SK-N-SH (cell line): ENCODE results near the gene CLDN9. TPM values are rescaled to one million over a fixed set of nuclear protein-coding genes. Genes with fewer than 3 reads are reported as not detected.

Experiments used
- CTCF ChIA-PET: fragments of 300-600, 350-600 bp; formaldehyde crosslinking; extraction: SDS; loops from one replicate; lab custom pipeline; 2021; lab: Yijun Ruan, JAX
- POLR2A ChIA-PET: fragments of 350-600 bp; sonication (Branson Sonifier 250); formaldehyde crosslinking; extraction: SDS; loops from one replicate; lab custom pipeline; 2020; ENCODE audit warnings: antibody characterized with exemption, inconsistent platforms; lab: Yijun Ruan, JAX
- DNase-seq: peaks from one replicate; pipeline ENCODE4 v3.0.0; 2012
- H2AFZ ChIP-seq: fragments of 200-600 bp; sonication (generic); 2 replicates; pipeline ENCODE4 v1.8.1; 2016; ENCODE audit warnings: antibody characterized with exemption, mild to moderate bottlenecking, low read depth
- H3F3A ChIP-seq: fragments of 200-600 bp; sonication (generic); replicated peaks from 2 replicates; pipeline ENCODE3; 2016; ENCODE audit warnings: antibody characterized with exemption, mild to moderate bottlenecking; ENCODE audit not compliant: insufficient read depth
- H3K27ac ChIP-seq, 2 experiments: fragments of 200-500 bp in 1 of 2; fragments of 200-600 bp in 1 of 2; sonication (Bioruptor generic) in 1 of 2; sonication (generic), shearing (Covaris generic) in 1 of 2; 2 replicates each; pipeline versions ENCODE4 v1.5.1 to v1.6.1; 2014 to 2016; ENCODE audit warnings: low read depth in 2 of 2, inconsistent platforms in 1 of 2, low read length in 1 of 2, mild to moderate bottlenecking in 1 of 2, mixed read lengths in 1 of 2
- H3K27me3 ChIP-seq: fragments of 200-600 bp; sonication (generic), shearing (Covaris generic); 2 replicates; pipeline ENCODE4 v1.6.1; 2016; ENCODE audit warnings: mixed run types; ENCODE audit not compliant: insufficient read depth
- H3K36me3 ChIP-seq, 2 experiments: fragments of 200-500 bp in 1 of 2; fragments of 200-600 bp in 1 of 2; sonication (Bioruptor generic) in 1 of 2; sonication (generic) in 1 of 2; replicated peaks in 1 of 2; 2 replicates each; pipeline versions ENCODE3 to v1.5.1; 2014 to 2016; ENCODE audit warnings: low read length in 1 of 2, mild to moderate bottlenecking in 1 of 2; ENCODE audit not compliant: insufficient read depth in 2 of 2, control insufficient read depth in 1 of 2
- H3K4me1 ChIP-seq, 2 experiments: fragments of 200-500 bp in 1 of 2; fragments of 200-600 bp in 1 of 2; sonication (Bioruptor generic) in 1 of 2; sonication (generic), shearing (Covaris generic) in 1 of 2; 2 replicates each; pipeline versions ENCODE4 v1.5.1 to v1.6.1; 2014 to 2016; ENCODE audit warnings: low read depth in 1 of 2, low read length in 1 of 2, mixed run types in 1 of 2; ENCODE audit not compliant: insufficient read depth in 2 of 2, control insufficient read depth in 1 of 2
- H3K4me2 ChIP-seq: fragments of 200-600 bp; sonication (generic), shearing (Covaris generic); 2 replicates; pipeline ENCODE4 v1.6.1; 2017; ENCODE audit warnings: mixed run types
- H3K4me3 ChIP-seq, 2 experiments: fragments of 200-500 bp in 1 of 2; fragments of 200-600 bp in 1 of 2; sonication (Bioruptor generic) in 1 of 2; sonication (generic), shearing (Covaris generic) in 1 of 2; 2 replicates each; pipeline versions ENCODE4 v1.5.1 to v1.8.1; 2014 to 2016; ENCODE audit warnings: low read depth in 2 of 2, inconsistent platforms in 1 of 2, low read length in 1 of 2, mild to moderate bottlenecking in 1 of 2, mixed read lengths in 1 of 2, moderate library complexity in 1 of 2
- H3K79me2 ChIP-seq: fragments of 200-600 bp; sonication (generic); 2 replicates; pipeline ENCODE4 v1.8.1; 2017; ENCODE audit warnings: mild to moderate bottlenecking; ENCODE audit not compliant: insufficient read depth
- H3K9ac ChIP-seq: fragments of 200-600 bp; sonication (generic); 2 replicates; pipeline ENCODE4 v1.6.1; 2017; ENCODE audit warnings: mixed run types
- H3K9me2 ChIP-seq: fragments of 200-600 bp; sonication (generic); 2 replicates; pipeline ENCODE4 v1.6.1; 2017; ENCODE audit warnings: mixed run types
- H3K9me3 ChIP-seq: fragments of 200-600 bp; sonication (generic); 2 replicates; pipeline ENCODE4 v1.6.1; 2017; ENCODE audit warnings: mixed run types, mild to moderate bottlenecking, moderate library complexity
- H4K20me1 ChIP-seq: fragments of 200-600 bp; sonication (generic); 2 replicates; pipeline ENCODE4 v1.6.1; 2017; ENCODE audit warnings: mild to moderate bottlenecking, mixed run types; ENCODE audit not compliant: insufficient read depth
- EP300 ChIP-seq, 2 experiments: IDR thresholded peaks; 2 replicates each; pipeline versions ENCODE4 v1.4.0 to v1.6.1; 2012; ENCODE audit warnings: borderline replicate concordance in 1 of 2, low read depth in 1 of 2, low read length in 1 of 2
- FOSL2 ChIP-seq: IDR thresholded peaks from 2 replicates; pipeline ENCODE4 v1.4.0; 2012; ENCODE audit warnings: low read depth, mild to moderate bottlenecking, moderate library complexity, borderline replicate concordance
- FOXM1 ChIP-seq: IDR thresholded peaks from 2 replicates; pipeline ENCODE4 v1.4.0; 2012; ENCODE audit warnings: low read depth, mild to moderate bottlenecking
- GABPA ChIP-seq: IDR thresholded peaks from 2 replicates; pipeline ENCODE4 v1.4.0; 2012; ENCODE audit warnings: low read depth, mild to moderate bottlenecking
- GATA2 ChIP-seq: sonication (generic); formaldehyde crosslinking; IDR thresholded peaks from 2 replicates; pipeline ENCODE4 v1.5.0; 2020; ENCODE audit warnings: mild to moderate bottlenecking, missing genetic modification reagents
- MEF2A ChIP-seq: IDR thresholded peaks from 2 replicates; pipeline ENCODE4 v1.4.0; 2012; ENCODE audit warnings: low read depth, borderline replicate concordance
- MXI1 ChIP-seq: IDR thresholded peaks from 2 replicates; pipeline ENCODE4 v1.6.1; 2012; ENCODE audit warnings: mild to moderate bottlenecking, low read depth, low read length, improper control_type of control experiment
- POLR2AphosphoS5 ChIP-seq: IDR thresholded peaks from 2 replicates; pipeline ENCODE4 v1.6.1; 2012; ENCODE audit warnings: low read depth, low read length
- REST ChIP-seq: IDR thresholded peaks from 2 replicates; pipeline ENCODE4 v1.6.1; 2012; ENCODE audit warnings: mild to moderate bottlenecking, low read depth, low read length, moderate library complexity
- RXRA ChIP-seq: IDR thresholded peaks from 2 replicates; pipeline ENCODE4 v1.4.0; 2012; ENCODE audit warnings: low read depth, mild to moderate bottlenecking, borderline replicate concordance
- SIN3A ChIP-seq: IDR thresholded peaks from 2 replicates; pipeline ENCODE4 v1.6.1; 2012; ENCODE audit warnings: low read depth, mild to moderate bottlenecking, low read length, moderate library complexity, borderline replicate concordance
- TAF1 ChIP-seq: IDR thresholded peaks from 2 replicates; pipeline ENCODE4 v1.6.1; 2012; ENCODE audit warnings: low read depth, mild to moderate bottlenecking, low read length, moderate library complexity, borderline replicate concordance
- TCF12 ChIP-seq: IDR thresholded peaks from 2 replicates; pipeline ENCODE4 v1.4.0; 2012
- TEAD4 ChIP-seq: IDR thresholded peaks from 2 replicates; pipeline ENCODE4 v1.4.0; 2012; ENCODE audit warnings: mild to moderate bottlenecking, borderline replicate concordance; ENCODE audit not compliant: insufficient read depth
- USF1 ChIP-seq: IDR thresholded peaks from 2 replicates; pipeline ENCODE4 v1.4.0; 2012; ENCODE audit warnings: low read depth, borderline replicate concordance
- YY1 ChIP-seq: IDR thresholded peaks from 2 replicates; pipeline ENCODE4 v1.4.0; 2012; ENCODE audit warnings: low read depth, mild to moderate bottlenecking
- ZBTB33 ChIP-seq: IDR thresholded peaks from 2 replicates; pipeline ENCODE4 v1.4.0; 2012; ENCODE audit warnings: low read depth, borderline replicate concordance
- WGBS: methylation state at CpG from one replicate; pipeline ENCODE4 v1.1.6; 2017; ENCODE audit warnings: low lambda C conversion rate; 5-methylcytosine and 5-hydroxymethylcytosine counted together
- polyA plus RNA-seq, 3 experiments: library from polyadenylated mRNA; depleted of rRNA; stranded (reverse); fragments of >200 nt; gene quantifications; 2 replicates each; pipeline ENCODE4 v1.2.3, GENCODE V29; 2012
- TF ChIP-seq, protein P1 (sequence below): fragments of 200-600 bp; sonication (generic); IDR thresholded peaks from 2 replicates; pipeline ENCODE4 v1.6.1; 2017; ENCODE audit warnings: antibody characterized with exemption, mild to moderate bottlenecking, moderate library complexity
- TF ChIP-seq, protein P2 (sequence below): IDR thresholded peaks from 2 replicates; pipeline ENCODE4; 2012
- TF ChIP-seq, protein P3 (sequence below): fragments of 150-350 bp; IDR thresholded peaks from 2 replicates; pipeline ENCODE4 v1.6.1; 2017; ENCODE audit warnings: antibody characterized with exemption, low read length, low read depth, borderline replicate concordance

Gene CLDN9
- polyA plus RNA-seq, 1 of the 3 experiments (the other 2 are of a cell fraction): 0.08 TPM

DNA sequence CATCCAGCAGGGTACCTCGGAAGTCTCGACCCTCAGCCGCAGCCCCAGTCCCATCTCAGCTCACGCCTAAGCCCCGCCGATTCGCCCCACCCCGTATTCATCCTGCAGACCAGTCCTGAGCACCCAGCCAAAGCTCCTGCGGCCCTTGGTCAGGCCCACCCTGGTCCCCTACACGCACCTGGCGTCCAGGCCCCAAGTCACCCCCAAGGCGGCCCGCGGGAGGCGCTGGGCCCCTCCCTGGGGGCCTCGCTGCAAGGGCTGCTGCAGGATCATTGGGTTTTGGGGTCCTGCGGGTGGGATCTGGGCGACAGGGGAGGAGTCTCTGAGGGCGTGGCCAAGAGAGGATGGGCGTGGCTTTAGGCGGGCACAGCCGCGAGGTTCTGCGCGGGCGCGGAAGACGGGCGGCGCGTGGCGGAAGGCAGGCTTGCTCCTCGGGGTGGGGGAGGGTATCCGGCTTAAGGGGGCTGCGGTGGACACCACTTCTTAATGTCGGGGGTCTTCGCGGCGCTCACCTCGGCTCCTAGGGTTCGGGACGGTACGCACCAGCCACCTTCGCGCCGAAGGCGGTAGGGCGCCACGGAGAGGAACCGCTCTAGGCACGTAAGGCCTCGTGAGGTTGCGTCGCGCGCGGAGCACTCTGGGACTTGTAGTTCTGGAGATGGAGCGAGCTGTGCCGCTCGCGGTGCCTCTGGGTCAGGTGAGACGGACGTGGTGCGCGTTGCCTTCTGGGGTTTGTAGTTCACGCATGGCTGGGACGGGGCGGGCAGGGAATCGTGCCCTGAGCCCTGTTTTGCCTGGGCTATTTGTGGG is 11.2 kb downstream of the CLDN9 start, which contains the start of the genes HCFC1R1 and THOC6:
TSS of gene HCFC1R1 (minus strand) at position 274 of the 810 bp plus-strand sequence. CDS start at position 273, 1 bp downstream.
TSS of gene THOC6 (plus strand) at position 367 of the 810 bp plus-strand sequence. CDS start at position 659, 292 bp downstream.
- peaks cover 17% of the 10 kb centered on the region for H4K20me1 ChIP-seq
- H3F3A ChIP-seq: peaks cover 53% of the 10 kb centered on the region
- no peaks in the 10 kb centered on the region for H3K9me2 ChIP-seq
- H3K4me2 ChIP-seq: peak within 1 kb of the TSS; percentile 99
- H3K27ac ChIP-seq: peak within 1 kb of the TSS; percentile 94 to 99
- peak within 1 kb of the TSS; percentile 100 for H3K9ac ChIP-seq
- no peak within 1 kb of the TSS for H2AFZ ChIP-seq
- ChIA-PET CTCF (interaction anchor here (0.7 to 8.5 kb wide), 5 partner anchors 7 to 67 kb away, joined by 3 to 111 read pairs (median 4); no protein-coding TSS in a partner anchor), POLR2A (interaction anchor here (0.6 kb wide), 1 partner anchor 28 kb away, joined by 3 read pairs; no protein-coding TSS in a partner anchor)
- no peaks in the 10 kb centered on the region for H3K9me3 ChIP-seq
- peak within 1 kb of the TSS; percentile 80 to 88 for H3K4me3 ChIP-seq
- H3K36me3 ChIP-seq: peaks cover 21 to 26% of the 10 kb centered on the region in 2 experiments
- peaks cover 8 to 30% of the 10 kb centered on the region in 2 experiments; a peak in 3 of 4 replicates for H3K4me1 ChIP-seq
- no peaks in the 10 kb centered on the region for H3K27me3 ChIP-seq
- peak; percentile 92 for DNase-seq
- H3K79me2 ChIP-seq: peaks cover 11% of the 10 kb centered on the region; the same call in 1 of the 2 replicates
- WGBS: under 1% methylated on average over 48 of the region's 69 CpGs
- TF ChIP-seq GATA2 (no peak), TAF1 (peak; percentile 13; the same call in 1 of the 2 replicates), USF1 (peak; percentile 94), POLR2AphosphoS5 (peak; percentile 91), MXI1 (peak; percentile 78; the same call in 1 of the 2 replicates), GABPA (peak; percentile 58; the same call in 1 of the 2 replicates), EP300 (IDR thresholded peaks at IDR 0.05; ENCODE audit: borderline replicate concordance in 1 of 2, low read depth in 1 of 2, low read length in 1 of 2) (no peak; a peak in 1 of 4 replicates), SIN3A (peak; percentile 75; the same call in 1 of the 2 replicates), FOSL2 (peak; percentile 22; the same call in 1 of the 2 replicates), TEAD4 (peak; percentile 74), TCF12 (no peak), MEF2A (no peak), FOXM1 (no peak; the same call in 1 of the 2 replicates), RXRA (no peak), ZBTB33 (peak; percentile 94), YY1 (no peak; the same call in 1 of the 2 replicates), REST (peak; percentile 38; the same call in 1 of the 2 replicates)
- TF ChIP-seq, protein P1, sequence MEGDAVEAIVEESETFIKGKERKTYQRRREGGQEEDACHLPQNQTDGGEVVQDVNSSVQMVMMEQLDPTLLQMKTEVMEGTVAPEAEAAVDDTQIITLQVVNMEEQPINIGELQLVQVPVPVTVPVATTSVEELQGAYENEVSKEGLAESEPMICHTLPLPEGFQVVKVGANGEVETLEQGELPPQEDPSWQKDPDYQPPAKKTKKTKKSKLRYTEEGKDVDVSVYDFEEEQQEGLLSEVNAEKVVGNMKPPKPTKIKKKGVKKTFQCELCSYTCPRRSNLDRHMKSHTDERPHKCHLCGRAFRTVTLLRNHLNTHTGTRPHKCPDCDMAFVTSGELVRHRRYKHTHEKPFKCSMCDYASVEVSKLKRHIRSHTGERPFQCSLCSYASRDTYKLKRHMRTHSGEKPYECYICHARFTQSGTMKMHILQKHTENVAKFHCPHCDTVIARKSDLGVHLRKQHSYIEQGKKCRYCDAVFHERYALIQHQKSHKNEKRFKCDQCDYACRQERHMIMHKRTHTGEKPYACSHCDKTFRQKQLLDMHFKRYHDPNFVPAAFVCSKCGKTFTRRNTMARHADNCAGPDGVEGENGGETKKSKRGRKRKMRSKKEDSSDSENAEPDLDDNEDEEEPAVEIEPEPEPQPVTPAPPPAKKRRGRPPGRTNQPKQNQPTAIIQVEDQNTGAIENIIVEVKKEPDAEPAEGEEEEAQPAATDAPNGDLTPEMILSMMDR: no peak
- TF ChIP-seq, protein P2, sequence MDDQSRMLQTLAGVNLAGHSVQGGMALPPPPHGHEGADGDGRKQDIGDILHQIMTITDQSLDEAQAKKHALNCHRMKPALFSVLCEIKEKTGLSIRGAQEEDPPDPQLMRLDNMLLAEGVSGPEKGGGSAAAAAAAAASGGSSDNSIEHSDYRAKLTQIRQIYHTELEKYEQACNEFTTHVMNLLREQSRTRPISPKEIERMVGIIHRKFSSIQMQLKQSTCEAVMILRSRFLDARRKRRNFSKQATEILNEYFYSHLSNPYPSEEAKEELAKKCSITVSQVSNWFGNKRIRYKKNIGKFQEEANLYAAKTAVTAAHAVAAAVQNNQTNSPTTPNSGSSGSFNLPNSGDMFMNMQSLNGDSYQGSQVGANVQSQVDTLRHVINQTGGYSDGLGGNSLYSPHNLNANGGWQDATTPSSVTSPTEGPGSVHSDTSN: peak; percentile 84
- TF ChIP-seq, protein P3, sequence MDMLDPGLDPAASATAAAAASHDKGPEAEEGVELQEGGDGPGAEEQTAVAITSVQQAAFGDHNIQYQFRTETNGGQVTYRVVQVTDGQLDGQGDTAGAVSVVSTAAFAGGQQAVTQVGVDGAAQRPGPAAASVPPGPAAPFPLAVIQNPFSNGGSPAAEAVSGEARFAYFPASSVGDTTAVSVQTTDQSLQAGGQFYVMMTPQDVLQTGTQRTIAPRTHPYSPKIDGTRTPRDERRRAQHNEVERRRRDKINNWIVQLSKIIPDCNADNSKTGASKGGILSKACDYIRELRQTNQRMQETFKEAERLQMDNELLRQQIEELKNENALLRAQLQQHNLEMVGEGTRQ: peak; percentile 59; the same call in 1 of the 2 replicates
